Liver (tissue), 3 donors: ENCODE results near the gene SERINC5.

Experiments used
- EGR1 ChIP-seq, 2 donors: IDR thresholded peaks; 2 replicates each; pipeline ENCODE4 v1.6.1; 2016 to 2018; ENCODE audit warnings: antibody characterized with exemption in 2 of 2, low read depth in 2 of 2
- HNF4G ChIP-seq: IDR thresholded peaks from 2 replicates; pipeline ENCODE4 v1.6.1; 2016; ENCODE audit warnings: antibody characterized with exemption
- JUND ChIP-seq, 2 donors: IDR thresholded peaks; 2 replicates each; pipeline ENCODE4 v1.6.1; 2016; ENCODE audit warnings: antibody characterized with exemption in 2 of 2
- RAD21 ChIP-seq, 2 donors: IDR thresholded peaks; 2 replicates each; pipeline ENCODE4 v1.6.1; 2016; ENCODE audit warnings: antibody characterized with exemption in 2 of 2, mild to moderate bottlenecking in 2 of 2
- SP1 ChIP-seq: IDR thresholded peaks from 2 replicates; pipeline ENCODE4 v1.6.1; 2018; ENCODE audit warnings: antibody characterized with exemption, mild to moderate bottlenecking
- TF ChIP-seq, protein P1 (sequence below): fragments of 150-350 bp; IDR thresholded peaks from 2 replicates; pipeline ENCODE4 v1.5.1; 2017; ENCODE audit warnings: improper control_type of control experiment, low read depth, low read length; ENCODE audit not compliant: missing input control
- TF ChIP-seq, protein P2 (sequence below): IDR thresholded peaks from 2 replicates; pipeline ENCODE4 v1.6.1; 2016; ENCODE audit warnings: antibody characterized with exemption, mild to moderate bottlenecking
- TF ChIP-seq, protein P3 (sequence below): IDR thresholded peaks from 2 replicates; pipeline ENCODE4 v1.6.1; 2016; ENCODE audit warnings: antibody characterized with exemption
- TF ChIP-seq, protein P4 (sequence below): IDR thresholded peaks from 2 replicates; pipeline ENCODE4 v1.6.1; 2016; ENCODE audit warnings: antibody characterized with exemption
- donor health status: healthy.
- donor health status: healthy.

DNA sequence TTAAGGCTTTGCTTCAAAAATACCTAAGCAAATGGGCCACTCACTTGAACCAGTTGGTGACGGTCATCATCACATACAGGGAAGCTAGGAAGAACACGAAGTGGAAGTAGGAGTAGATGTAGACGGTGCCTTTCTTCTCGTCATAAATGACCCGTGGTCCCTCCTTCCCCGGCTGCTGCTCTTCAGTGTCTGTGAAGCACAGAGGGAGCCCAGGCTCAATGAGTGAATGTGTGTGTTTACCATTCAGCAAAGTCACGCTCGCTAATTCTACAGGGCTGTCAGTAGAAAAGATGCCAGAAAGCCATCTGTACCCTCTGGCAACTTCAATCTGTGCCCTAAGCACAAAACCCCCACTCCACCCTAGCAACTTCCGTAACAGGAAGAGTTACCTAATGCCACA lies 109.8 kb downstream of the SERINC5 start:
- TF ChIP-seq JUND (IDR thresholded peaks at IDR 0.05): no peak
- TF ChIP-seq, protein P1, sequence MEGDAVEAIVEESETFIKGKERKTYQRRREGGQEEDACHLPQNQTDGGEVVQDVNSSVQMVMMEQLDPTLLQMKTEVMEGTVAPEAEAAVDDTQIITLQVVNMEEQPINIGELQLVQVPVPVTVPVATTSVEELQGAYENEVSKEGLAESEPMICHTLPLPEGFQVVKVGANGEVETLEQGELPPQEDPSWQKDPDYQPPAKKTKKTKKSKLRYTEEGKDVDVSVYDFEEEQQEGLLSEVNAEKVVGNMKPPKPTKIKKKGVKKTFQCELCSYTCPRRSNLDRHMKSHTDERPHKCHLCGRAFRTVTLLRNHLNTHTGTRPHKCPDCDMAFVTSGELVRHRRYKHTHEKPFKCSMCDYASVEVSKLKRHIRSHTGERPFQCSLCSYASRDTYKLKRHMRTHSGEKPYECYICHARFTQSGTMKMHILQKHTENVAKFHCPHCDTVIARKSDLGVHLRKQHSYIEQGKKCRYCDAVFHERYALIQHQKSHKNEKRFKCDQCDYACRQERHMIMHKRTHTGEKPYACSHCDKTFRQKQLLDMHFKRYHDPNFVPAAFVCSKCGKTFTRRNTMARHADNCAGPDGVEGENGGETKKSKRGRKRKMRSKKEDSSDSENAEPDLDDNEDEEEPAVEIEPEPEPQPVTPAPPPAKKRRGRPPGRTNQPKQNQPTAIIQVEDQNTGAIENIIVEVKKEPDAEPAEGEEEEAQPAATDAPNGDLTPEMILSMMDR: no peak
- TF ChIP-seq EGR1 (IDR thresholded peaks at IDR 0.05; ENCODE audit: low read depth in 2 of 2): no peak
- TF ChIP-seq, protein P2, sequence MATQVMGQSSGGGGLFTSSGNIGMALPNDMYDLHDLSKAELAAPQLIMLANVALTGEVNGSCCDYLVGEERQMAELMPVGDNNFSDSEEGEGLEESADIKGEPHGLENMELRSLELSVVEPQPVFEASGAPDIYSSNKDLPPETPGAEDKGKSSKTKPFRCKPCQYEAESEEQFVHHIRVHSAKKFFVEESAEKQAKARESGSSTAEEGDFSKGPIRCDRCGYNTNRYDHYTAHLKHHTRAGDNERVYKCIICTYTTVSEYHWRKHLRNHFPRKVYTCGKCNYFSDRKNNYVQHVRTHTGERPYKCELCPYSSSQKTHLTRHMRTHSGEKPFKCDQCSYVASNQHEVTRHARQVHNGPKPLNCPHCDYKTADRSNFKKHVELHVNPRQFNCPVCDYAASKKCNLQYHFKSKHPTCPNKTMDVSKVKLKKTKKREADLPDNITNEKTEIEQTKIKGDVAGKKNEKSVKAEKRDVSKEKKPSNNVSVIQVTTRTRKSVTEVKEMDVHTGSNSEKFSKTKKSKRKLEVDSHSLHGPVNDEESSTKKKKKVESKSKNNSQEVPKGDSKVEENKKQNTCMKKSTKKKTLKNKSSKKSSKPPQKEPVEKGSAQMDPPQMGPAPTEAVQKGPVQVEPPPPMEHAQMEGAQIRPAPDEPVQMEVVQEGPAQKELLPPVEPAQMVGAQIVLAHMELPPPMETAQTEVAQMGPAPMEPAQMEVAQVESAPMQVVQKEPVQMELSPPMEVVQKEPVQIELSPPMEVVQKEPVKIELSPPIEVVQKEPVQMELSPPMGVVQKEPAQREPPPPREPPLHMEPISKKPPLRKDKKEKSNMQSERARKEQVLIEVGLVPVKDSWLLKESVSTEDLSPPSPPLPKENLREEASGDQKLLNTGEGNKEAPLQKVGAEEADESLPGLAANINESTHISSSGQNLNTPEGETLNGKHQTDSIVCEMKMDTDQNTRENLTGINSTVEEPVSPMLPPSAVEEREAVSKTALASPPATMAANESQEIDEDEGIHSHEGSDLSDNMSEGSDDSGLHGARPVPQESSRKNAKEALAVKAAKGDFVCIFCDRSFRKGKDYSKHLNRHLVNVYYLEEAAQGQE: no peak
- TF ChIP-seq, protein P3, sequence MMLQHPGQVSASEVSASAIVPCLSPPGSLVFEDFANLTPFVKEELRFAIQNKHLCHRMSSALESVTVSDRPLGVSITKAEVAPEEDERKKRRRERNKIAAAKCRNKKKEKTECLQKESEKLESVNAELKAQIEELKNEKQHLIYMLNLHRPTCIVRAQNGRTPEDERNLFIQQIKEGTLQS: no peak
- TF ChIP-seq RAD21 (IDR thresholded peaks at IDR 0.05): no peak
- TF ChIP-seq SP1: no peak
- TF ChIP-seq HNF4G: no peak
- TF ChIP-seq, protein P4, sequence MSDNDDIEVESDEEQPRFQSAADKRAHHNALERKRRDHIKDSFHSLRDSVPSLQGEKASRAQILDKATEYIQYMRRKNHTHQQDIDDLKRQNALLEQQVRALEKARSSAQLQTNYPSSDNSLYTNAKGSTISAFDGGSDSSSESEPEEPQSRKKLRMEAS: no peak
